ENCODE measurements around the gene OTX1. TPM values are rescaled to one million over a fixed set of nuclear protein-coding genes. Genes with fewer than 3 reads are reported as not detected.
"Not testable (repeated sequence)": the region's sequence is repeated elsewhere in the genome, so short reads cannot be mapped to it uniquely, and the experiment has no call there.

The OTX1 gene
- total RNA-seq, 2 experiments from 2014 or later, result not detected

DNA sequence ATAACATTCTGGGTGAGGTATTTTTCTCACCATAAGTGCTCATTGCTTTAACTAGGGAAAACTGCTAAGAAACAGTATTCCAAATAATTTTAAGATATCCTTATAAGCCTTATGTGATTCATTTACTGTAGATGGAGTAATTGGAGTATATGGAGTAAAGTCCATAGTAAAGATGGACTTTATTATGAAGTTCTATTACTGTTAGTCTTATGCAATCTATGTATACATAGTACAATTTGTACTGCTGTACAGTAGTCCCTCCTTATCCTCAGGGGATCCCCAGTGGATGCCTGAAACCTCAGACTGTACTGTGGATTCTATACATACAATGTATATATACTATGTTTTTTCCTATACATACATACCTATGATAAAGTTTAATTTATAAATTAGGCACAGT is 41.1 kb upstream of the OTX1 start:
- Mint-ChIP-seq H3K27ac (no peak overlapping the region), H3K27me3 (no peaks in the 10 kb centered on the region), H3K36me3 (ENCODE audit: low read depth) (peaks cover 7% of the 10 kb centered on the region), H3K4me1 (ENCODE audit: low read depth) (no peaks in the 10 kb centered on the region), H3K4me3 (no peak overlapping the region), H3K9me3 (no peaks in the 10 kb centered on the region)
- DNase-seq (no peak), ATAC-seq (no peak)
- ChIA-PET POLR2A (no interaction called here), CTCF (interaction anchor here (2.0 kb wide), 1 partner anchor 13 kb away, joined by 4 read pairs; no protein-coding TSS in a partner anchor)
- TF ChIP-seq, protein P1, sequence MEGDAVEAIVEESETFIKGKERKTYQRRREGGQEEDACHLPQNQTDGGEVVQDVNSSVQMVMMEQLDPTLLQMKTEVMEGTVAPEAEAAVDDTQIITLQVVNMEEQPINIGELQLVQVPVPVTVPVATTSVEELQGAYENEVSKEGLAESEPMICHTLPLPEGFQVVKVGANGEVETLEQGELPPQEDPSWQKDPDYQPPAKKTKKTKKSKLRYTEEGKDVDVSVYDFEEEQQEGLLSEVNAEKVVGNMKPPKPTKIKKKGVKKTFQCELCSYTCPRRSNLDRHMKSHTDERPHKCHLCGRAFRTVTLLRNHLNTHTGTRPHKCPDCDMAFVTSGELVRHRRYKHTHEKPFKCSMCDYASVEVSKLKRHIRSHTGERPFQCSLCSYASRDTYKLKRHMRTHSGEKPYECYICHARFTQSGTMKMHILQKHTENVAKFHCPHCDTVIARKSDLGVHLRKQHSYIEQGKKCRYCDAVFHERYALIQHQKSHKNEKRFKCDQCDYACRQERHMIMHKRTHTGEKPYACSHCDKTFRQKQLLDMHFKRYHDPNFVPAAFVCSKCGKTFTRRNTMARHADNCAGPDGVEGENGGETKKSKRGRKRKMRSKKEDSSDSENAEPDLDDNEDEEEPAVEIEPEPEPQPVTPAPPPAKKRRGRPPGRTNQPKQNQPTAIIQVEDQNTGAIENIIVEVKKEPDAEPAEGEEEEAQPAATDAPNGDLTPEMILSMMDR (IDR thresholded peaks at IDR 0.05), result no peak
- intact Hi-C loops (cut with micrococcal nuclease), result no loop called here

DNA sequence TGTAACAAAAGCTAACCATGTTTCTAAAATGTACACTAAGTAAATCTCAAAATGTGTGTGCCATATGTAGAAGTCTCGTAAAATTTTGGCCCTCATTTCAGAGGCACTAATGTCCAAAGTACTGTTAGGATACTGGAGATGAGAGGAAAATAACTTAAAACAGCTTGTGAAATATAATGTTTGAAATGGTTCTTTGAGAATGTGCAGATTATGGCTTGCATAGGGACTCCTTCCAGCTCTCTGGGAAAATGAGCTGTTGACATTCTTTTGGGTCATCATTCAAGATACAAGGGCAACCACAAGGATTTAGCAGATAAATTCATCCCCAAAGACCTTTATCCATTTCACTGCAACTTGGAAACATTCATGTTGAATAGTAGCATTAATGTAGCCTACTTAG is 38.1 kb upstream of the OTX1 start:
- TF ChIP-seq, protein P1 (IDR thresholded peaks at IDR 0.05), result no peak
- no peak for DNase-seq
- no peaks in the 10 kb centered on the region for H3K27me3 Mint-ChIP-seq
- peaks cover 7% of the 10 kb centered on the region for H3K36me3 Mint-ChIP-seq (ENCODE audit: low read depth)
- no peak overlapping the region for H3K4me3 Mint-ChIP-seq
- CTCF ChIA-PET, result no interaction called here
- no peaks in the 10 kb centered on the region for H3K4me1 Mint-ChIP-seq (ENCODE audit: low read depth)
- intact Hi-C loops (cut with micrococcal nuclease), result no loop called here
- no peaks in the 10 kb centered on the region for H3K9me3 Mint-ChIP-seq
- POLR2A ChIA-PET, result no interaction called here
- no peak for ATAC-seq
- no peak overlapping the region for H3K27ac Mint-ChIP-seq

DNA sequence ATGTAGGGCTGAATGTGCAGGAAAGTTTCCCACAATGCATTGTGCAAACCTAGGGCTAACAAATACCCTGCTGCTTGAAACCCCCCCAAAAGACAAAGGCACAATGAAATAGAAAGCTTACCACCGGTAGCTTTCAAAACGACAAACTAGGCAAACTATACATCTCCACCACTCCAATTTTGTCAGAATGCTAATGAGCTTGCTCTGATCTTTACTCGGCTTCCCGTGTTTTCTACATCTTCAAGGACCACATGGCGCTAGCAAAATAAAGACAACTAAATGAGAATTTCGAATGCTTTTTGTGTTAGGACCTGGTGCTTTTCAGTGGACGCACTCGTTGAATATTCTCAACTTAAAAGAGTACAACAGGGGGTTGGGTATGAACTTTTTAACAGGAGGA is 37.2 kb upstream of the OTX1 start:
- ChIA-PET CTCF (interaction anchor here (1.1 kb wide), 1 partner anchor 11 kb away, joined by 3 read pairs; no protein-coding TSS in a partner anchor), POLR2A (no interaction called here)
- intact Hi-C loops (cut with micrococcal nuclease), result no loop called here
- TF ChIP-seq, protein P1 (IDR thresholded peaks at IDR 0.05), result no peak
- Mint-ChIP-seq H3K4me3 (no peak overlapping the region), H3K9me3 (no peaks in the 10 kb centered on the region), H3K27me3 (no peaks in the 10 kb centered on the region), H3K27ac (no peak overlapping the region), H3K36me3 (ENCODE audit: low read depth) (peaks cover 7% of the 10 kb centered on the region), H3K4me1 (ENCODE audit: low read depth) (no peaks in the 10 kb centered on the region)
- ATAC-seq (no peak), DNase-seq (no peak)

- Mint-ChIP-seq H3K36me3 (ENCODE audit: low read depth) (peaks cover 7% of the 10 kb centered on the region), H3K9me3 (no peaks in the 10 kb centered on the region), H3K4me1 (ENCODE audit: low read depth) (no peaks in the 10 kb centered on the region), H3K27ac (no peak overlapping the region), H3K4me3 (no peak overlapping the region), H3K27me3 (no peaks in the 10 kb centered on the region)
- ChIA-PET POLR2A (no interaction called here), CTCF (no interaction called here)
- no peak for DNase-seq
- intact Hi-C loops (cut with micrococcal nuclease), result no loop called here
- TF ChIP-seq, protein P1 (IDR thresholded peaks at IDR 0.05), result no peak
- ATAC-seq, result no peak
Measured at GRCh38 chr2:63015389-63015788, 35.2 kb upstream of the OTX1 start.

GRCh38 chr2:63018439-63018838 is 32.2 kb upstream of the OTX1 start:
- H3K4me1 Mint-ChIP-seq (ENCODE audit: low read depth), result no peaks in the 10 kb centered on the region
- H3K27ac Mint-ChIP-seq, result no peak overlapping the region
- intact Hi-C loops (cut with micrococcal nuclease), result no loop called here
- CTCF ChIA-PET, result interaction anchor here (0.9 kb wide), 1 partner anchor 18 kb away, joined by 3 read pairs; no protein-coding TSS in a partner anchor
- no peak for ATAC-seq
- no peaks in the 10 kb centered on the region for H3K27me3 Mint-ChIP-seq
- no peak for DNase-seq
- POLR2A ChIA-PET, result no interaction called here
- H3K4me3 Mint-ChIP-seq, result no peak overlapping the region
- TF ChIP-seq, protein P1 (IDR thresholded peaks at IDR 0.05), result no peak
- H3K9me3 Mint-ChIP-seq, result no peaks in the 10 kb centered on the region
- peaks cover 9% of the 10 kb centered on the region for H3K36me3 Mint-ChIP-seq (ENCODE audit: low read depth)

DNA sequence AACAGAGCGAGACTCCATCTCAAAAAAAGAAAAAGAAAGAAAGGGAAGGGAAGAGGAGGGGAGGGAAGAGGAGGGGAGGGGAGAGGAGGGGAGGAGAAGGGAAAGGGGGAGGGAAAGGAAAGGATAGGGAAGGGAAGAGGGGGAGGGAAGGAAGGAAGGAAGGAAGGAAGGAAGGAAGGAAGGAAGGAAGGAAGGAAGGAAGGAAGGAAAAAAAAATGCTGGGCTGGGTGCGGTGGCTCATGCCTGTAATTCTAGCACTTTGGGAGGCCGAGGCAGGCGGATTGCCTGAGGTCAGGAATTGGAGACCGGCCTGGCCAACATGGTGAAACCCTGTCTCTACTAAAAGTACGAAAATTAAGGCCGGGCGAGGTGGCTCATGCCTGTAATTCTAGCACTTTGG is 30.9 kb upstream of the OTX1 start:
- H3K4me1 Mint-ChIP-seq (ENCODE audit: low read depth); POLR2A ChIA-PET; H3K9me3 Mint-ChIP-seq; ATAC-seq; H3K4me3 Mint-ChIP-seq; CTCF ChIA-PET; DNase-seq; H3K36me3 Mint-ChIP-seq (ENCODE audit: low read depth); H3K27me3 Mint-ChIP-seq; H3K27ac Mint-ChIP-seq; intact Hi-C loops (cut with micrococcal nuclease): not testable (repeated sequence)

All from activated CD8-positive, alpha-beta T cell treated with anti-CD3 and anti-CD28 coated beads for 36 hours (primary cell).